GM12878 (cell line): ENCODE measurements around the gene TMEM40. TPM values are rescaled to one million over a fixed set of nuclear protein-coding genes. Genes with fewer than 3 reads are reported as not detected.

ENCODE experiments used
- ATAC-seq: fragments of 200-7000 bp; cut with Tn5 transposase; 3 replicates; pipeline ENCODE4 v1.9.1; 2020; ENCODE audit warnings: mild to moderate bottlenecking, moderate library complexity
- BruUV-seq: library from RNA; stranded (reverse); fragments of 400-500 nt; replicated peaks from 2 replicates; lab custom pipeline; 2021; lab: Mats Ljungman, UMichigan
- CTCF ChIA-PET: fragments of 300-600 bp; sonication (Branson Sonifier 250); formaldehyde crosslinking; extraction: SDS; loops from one replicate; lab custom pipeline; 2021; ENCODE audit warnings: inconsistent platforms; lab: Yijun Ruan, JAX
- POLR2A ChIA-PET: fragments of 350-600 bp; formaldehyde crosslinking; extraction: SDS; loops from one replicate; lab custom pipeline; 2021; ENCODE audit warnings: inconsistent platforms; lab: Charles Lee
- RAD21 ChIA-PET: fragments of 300-600 bp; sonication (Branson Sonifier 250); formaldehyde crosslinking; loops from one replicate; lab custom pipeline; 2023; ENCODE audit warnings: antibody characterized with exemption; ENCODE audit not compliant: unreplicated experiment; lab: Charles Lee
- SMC1A ChIA-PET: fragments of 300-600 bp; sonication (Branson Sonifier 250); formaldehyde crosslinking; loops from one replicate; lab custom pipeline; 2023; ENCODE audit not compliant: unreplicated experiment, uncharacterized antibody; lab: Charles Lee
- DNase-seq: peaks from one replicate; pipeline ENCODE4 v3.0.0-alpha.2; 2011; ENCODE audit warnings: low read depth, low spot score
- FAIRE-seq: peaks from 3 replicates; lab custom pipeline; 2011; peaks lifted over from hg19 to GRCh38; lab: Jason Lieb, UNC
- H2AFZ ChIP-seq: 2 replicates; pipeline ENCODE4 v1.6.0; 2011; ENCODE audit warnings: low read depth, low read length, control low read depth; ENCODE audit not compliant: control insufficient read depth
- H3K27ac ChIP-seq: 2 replicates; pipeline ENCODE4 v1.5.1; 2011; ENCODE audit warnings: control low read depth; ENCODE audit not compliant: control insufficient read depth, insufficient read depth
- H3K27me3 ChIP-seq, 2 experiments: replicated peaks in 1 of 2; 2 replicates each; pipeline versions ENCODE4 v1.6.0 to v1.6.1; 2011; ENCODE audit warnings: low read length in 1 of 2; ENCODE audit not compliant: control insufficient read depth in 2 of 2, insufficient read depth in 2 of 2
- H3K36me3 ChIP-seq, 2 experiments: 2 replicates each; pipeline ENCODE4 v1.5.1; 2011; ENCODE audit warnings: low read length in 1 of 2; ENCODE audit not compliant: control insufficient read depth in 2 of 2, insufficient read depth in 2 of 2
- H3K4me1 ChIP-seq: 2 replicates; pipeline ENCODE4 v1.6.1; 2011; ENCODE audit warnings: mild to moderate bottlenecking, low read length, moderate library complexity, mixed read lengths; ENCODE audit not compliant: control insufficient read depth, insufficient read depth
- H3K4me2 ChIP-seq: 2 replicates; pipeline ENCODE4 v1.6.0; 2011; ENCODE audit warnings: control low read depth; ENCODE audit not compliant: control insufficient read depth, insufficient read depth
- H3K4me3 ChIP-seq: fragments of 200-600 bp; sonication (generic); 2 replicates; pipeline ENCODE4 v1.5.1; 2016
- H3K79me2 ChIP-seq: 2 replicates; pipeline ENCODE4 v1.6.0; 2011; ENCODE audit warnings: low read length; ENCODE audit not compliant: control insufficient read depth, insufficient read depth
- H3K9ac ChIP-seq: 2 replicates; pipeline ENCODE4 v1.8.0; 2011; ENCODE audit warnings: low read length, control low read depth, mixed read lengths; ENCODE audit not compliant: control insufficient read depth, insufficient read depth
- H3K9me3 ChIP-seq: replicated peaks from 3 replicates; pipeline ENCODE4 v1.5.1; 2011; ENCODE audit warnings: mild to moderate bottlenecking, low read length; ENCODE audit not compliant: control insufficient read depth, insufficient read depth
- H4K20me1 ChIP-seq: 2 replicates; pipeline ENCODE4 v1.6.0; 2011; ENCODE audit not compliant: control insufficient read depth, insufficient read depth
- BCL3 ChIP-seq: IDR thresholded peaks from 2 replicates; pipeline ENCODE4 v1.6.1; 2011; ENCODE audit warnings: borderline replicate concordance, low read depth, mild to moderate bottlenecking, moderate library complexity, low read length; ENCODE audit not compliant: insufficient read depth, poor library complexity, severe bottlenecking
- CEBPB ChIP-seq, 2 experiments: fragments of 150-350 bp in 1 of 2; IDR thresholded peaks; 2 replicates each; pipeline ENCODE4 v1.6.1; 2012 to 2014; ENCODE audit warnings: low read depth in 2 of 2, low read length in 2 of 2, borderline replicate concordance in 1 of 2, inconsistent platforms in 1 of 2
- CHD2 ChIP-seq: IDR thresholded peaks from 2 replicates; pipeline ENCODE4 v1.6.1; 2011; ENCODE audit warnings: low read depth, low read length, improper control_type of control experiment, borderline replicate concordance
- E4F1 ChIP-seq: fragments of 450-650 bp; IDR thresholded peaks from 2 replicates; pipeline ENCODE4 v1.6.1; 2018; ENCODE audit warnings: borderline replicate concordance, mild to moderate bottlenecking; ENCODE audit not compliant: partially characterized antibody
- GABPA ChIP-seq: IDR thresholded peaks from 2 replicates; pipeline ENCODE4 v1.6.1; 2014; ENCODE audit warnings: antibody characterized with exemption, low read depth, mild to moderate bottlenecking, inconsistent platforms
- WGBS: methylation state at CpG from one replicate; pipeline ENCODE4 v1.1.6; 2016; ENCODE audit warnings: low lambda C conversion rate; ENCODE audit not compliant: insufficient replicate concordance, insufficient coverage; ENCODE audit errors: missing lambda C conversion rate; 5-methylcytosine and 5-hydroxymethylcytosine counted together
- in situ Hi-C: fragments of 300-500 bp; cut with MboI; formaldehyde crosslinking; loops from 9 replicates; pipeline ENCODE4 v1.14.3; 2018; ENCODE audit warnings: mixed read lengths
- intact Hi-C: fragments of 100-400 bp; cut with micrococcal nuclease; formaldehyde crosslinking; loops from one replicate; pipeline ENCODE4 v1.14.2; 2022; ENCODE audit not compliant: unreplicated experiment
- polyA plus RNA-seq, 11 experiments: library from polyadenylated mRNA; depleted of rRNA in 4 of 11; unstranded in 6 of 11; stranded (reverse) in 5 of 11; fragments of >200 nt; fragmentation: Nextera tagmentation in 4 of 11; fragmentation: Illumina TruSeq in 1 of 11; extraction: Ambion mirVana in 4 of 11; extraction: Trizol in 1 of 11; gene quantifications; 1 replicate in 1 of 11; 2 replicates in 10 of 11; pipeline versions ENCODE4 v1.2.1 to v1.2.3, GENCODE V29; 2011 to 2016; ENCODE audit warnings: inconsistent platforms in 2 of 11, missing spikeins in 2 of 11, low read depth in 1 of 11
- total RNA-seq, 4 experiments: library from RNA; depleted of rRNA in 3 of 4; stranded (reverse); fragments of >200 nt in 3 of 4; fragmentation: Illumina TruSeq in 1 of 4; extraction: Trizol in 1 of 4; gene quantifications; 2 replicates each; pipeline versions ENCODE4 v1.2.1 to v1.2.3, GENCODE V29; 2013 to 2021

Gene TMEM40
- total and polyA plus RNA-seq, 10 of the 15 experiments (the other 5 are each of a cell fraction or from before 2014, with no cell fraction given): 0.10 to 0.46 (median 0.27) TPM; not detected in 3

- Histone ChIP-seq H2AFZ (no peak overlapping the region), H3K27me3 (no peaks in the 10 kb centered on the region), H3K4me1 (no peaks in the 10 kb centered on the region), H3K9me3 (peaks cover 7% of the 10 kb centered on the region; the same call in 2 of the 3 replicates), H3K4me3 (no peak overlapping the region), H3K4me2 (no peak overlapping the region), H3K9ac (no peak overlapping the region), H3K79me2 (no peaks in the 10 kb centered on the region), H3K27ac (no peak overlapping the region), H4K20me1 (no peaks in the 10 kb centered on the region), H3K36me3 (no peaks in the 10 kb centered on the region)
- no peak for TF ChIP-seq E4F1
- no peak for TF ChIP-seq CEBPB (IDR thresholded peaks at IDR 0.05; ENCODE audit: borderline replicate concordance in 1 of 2, low read depth in 2 of 2, low read length in 2 of 2)
- TF ChIP-seq CHD2: no peak
- TF ChIP-seq BCL3: no peak
- TF ChIP-seq GABPA: no peak
- no peak for DNase-seq
- POLR2A ChIA-PET: interaction anchor here (1.2 kb wide), 1 partner anchor 16 kb away, joined by 3 read pairs; the partner anchor contains the start of gene TMEM40
- BruUV-seq: no TSS peak
- SMC1A ChIA-PET: no interaction called here
- intact Hi-C loops (no loop called here), in situ Hi-C loops (no loop called here)
- CTCF ChIA-PET: interaction anchor here (1.2 kb wide), 1 partner anchor 12 kb away, joined by 3 read pairs; no protein-coding TSS in a partner anchor
- RAD21 ChIA-PET: no interaction called here
- no peak for ATAC-seq
- no peak for FAIRE-seq
- 0% methylated on average over 1 of the region's 1 CpG for WGBS
These were observed 16.2 kb upstream of the TMEM40 start for GRCh38 chr3:12775226-12775625.
